Neural crest cell (in vitro differentiated cells): ENCODE results near the gene FRMD4A. TPM values are rescaled to one million over a fixed set of nuclear protein-coding genes. Genes with fewer than 3 reads are reported as not detected.

Source experiments
- DNase-seq: peaks from one replicate; pipeline ENCODE4 v3.0.0; 2021; ENCODE audit warnings: low read depth, mixed read lengths, low spot score
- H3K27ac Mint-ChIP-seq: one replicate; pipeline ENCODE4 v1.8.0; 2021; ENCODE audit warnings: mild to moderate bottlenecking, mixed read lengths; ENCODE audit not compliant: unreplicated experiment
- H3K27me3 Mint-ChIP-seq: 2 replicates; pipeline ENCODE4 v1.8.0; 2021; ENCODE audit warnings: low read depth, mild to moderate bottlenecking, mixed read lengths
- H3K36me3 Mint-ChIP-seq: 2 replicates; pipeline ENCODE4 v1.8.0; 2021; ENCODE audit warnings: low read depth, mild to moderate bottlenecking, mixed read lengths
- H3K4me1 Mint-ChIP-seq: 2 replicates; pipeline ENCODE4 v1.8.0; 2021; ENCODE audit warnings: mixed read lengths
- H3K4me3 Mint-ChIP-seq: one replicate; pipeline ENCODE4 v1.8.0; 2021; ENCODE audit warnings: mild to moderate bottlenecking, mixed read lengths
- H3K9me3 Mint-ChIP-seq: 2 replicates; pipeline ENCODE4 v1.8.0; 2021; ENCODE audit warnings: mixed read lengths
- CTCF ChIP-seq: fragments of 200-600 bp; sonication (generic); conservative IDR thresholded peaks from 2 replicates; pipeline ENCODE4 v1.5.0; 2021; ENCODE audit warnings: antibody characterized with exemption, mild to moderate bottlenecking
- total RNA-seq: library from RNA; stranded (reverse); gene quantifications from 2 replicates; pipeline ENCODE4 v1.2.1, GENCODE V29; 2021

The FRMD4A gene
- total RNA-seq, 1 donor from 2014 or later: 65.3 TPM

GRCh38 chr10:13827076-13827797, 503.5 kb downstream of the FRMD4A start:
- H3K4me1 Mint-ChIP-seq: peaks cover 58% of the 10 kb centered on the region
- no peak overlapping the region for H3K27ac Mint-ChIP-seq
- TF ChIP-seq CTCF: no peak
- H3K36me3 Mint-ChIP-seq: peaks cover 2% of the 10 kb centered on the region
- peaks cover 2% of the 10 kb centered on the region for H3K9me3 Mint-ChIP-seq
- no peak for DNase-seq
- no peaks in the 10 kb centered on the region for H3K27me3 Mint-ChIP-seq
- no peak overlapping the region for H3K4me3 Mint-ChIP-seq

- Mint-ChIP-seq H3K4me1 (peaks cover 51% of the 10 kb centered on the region), H3K9me3 (peaks cover 1% of the 10 kb centered on the region), H3K27ac (no peak overlapping the region), H3K4me3 (no peak overlapping the region), H3K27me3 (no peaks in the 10 kb centered on the region), H3K36me3 (peaks cover 4% of the 10 kb centered on the region)
- no peak for TF ChIP-seq CTCF
- no peak for DNase-seq
Measured at GRCh38 chr10:13823709-13824405, 506.9 kb downstream of the FRMD4A start.

- Mint-ChIP-seq H3K27me3 (no peaks in the 10 kb centered on the region), H3K27ac (no peak overlapping the region), H3K4me1 (peaks cover 50% of the 10 kb centered on the region), H3K4me3 (peak overlapping the region; percentile 8), H3K36me3 (peaks cover 4% of the 10 kb centered on the region), H3K9me3 (no peaks in the 10 kb centered on the region)
- DNase-seq: no peak
- no peak for TF ChIP-seq CTCF
Measured at GRCh38 chr10:13823096-13823708, 507.5 kb downstream of the FRMD4A start.

- Mint-ChIP-seq H3K27ac (no peak overlapping the region), H3K36me3 (peaks cover 8% of the 10 kb centered on the region), H3K27me3 (no peaks in the 10 kb centered on the region), H3K4me1 (peaks cover 45% of the 10 kb centered on the region), H3K9me3 (peaks cover 2% of the 10 kb centered on the region), H3K4me3 (peak overlapping the region; percentile 8)
- no peak for DNase-seq
- TF ChIP-seq CTCF: no peak
Measured at GRCh38 chr10:13822490-13822889, 508.2 kb downstream of the FRMD4A start.

- H3K4me1 Mint-ChIP-seq: peaks cover 32% of the 10 kb centered on the region
- H3K9me3 Mint-ChIP-seq: peaks cover 4% of the 10 kb centered on the region
- H3K27ac Mint-ChIP-seq: peak overlapping the region; percentile 14
- H3K27me3 Mint-ChIP-seq: no peaks in the 10 kb centered on the region
- DNase-seq: no peak
- no peak for TF ChIP-seq CTCF
- no peak overlapping the region for H3K4me3 Mint-ChIP-seq
- H3K36me3 Mint-ChIP-seq: peaks cover 14% of the 10 kb centered on the region
Measured at GRCh38 chr10:13820964-13821337, 509.8 kb downstream of the FRMD4A start.
